HG02938 (cell line): ENCODE data around the gene SMARCAL1.
A peak's percentile ranks its signal among the peaks of the same experiment; 100 is the strongest.
"Not testable (repeated sequence)": the region's sequence is repeated elsewhere in the genome, so short reads cannot be mapped to it uniquely, and the experiment has no call there.

Experiments
- ATAC-seq: cut with Tn5 transposase; IDR thresholded peaks from one replicate; pipeline ENCODE4 v1.9.1; 2021; ENCODE audit warnings: mild to moderate bottlenecking, moderate library complexity; ENCODE audit not compliant: unreplicated experiment

Gene SMARCAL1

GRCh38 chr2:216412022-216412999 is at the start of gene SMARCAL1:
Gene SMARCAL1 (plus strand): TSS chr2:216412484. CDS start chr2:216414705, 2,221 bp downstream.
- ATAC-seq = peak; percentile 95

DNA sequence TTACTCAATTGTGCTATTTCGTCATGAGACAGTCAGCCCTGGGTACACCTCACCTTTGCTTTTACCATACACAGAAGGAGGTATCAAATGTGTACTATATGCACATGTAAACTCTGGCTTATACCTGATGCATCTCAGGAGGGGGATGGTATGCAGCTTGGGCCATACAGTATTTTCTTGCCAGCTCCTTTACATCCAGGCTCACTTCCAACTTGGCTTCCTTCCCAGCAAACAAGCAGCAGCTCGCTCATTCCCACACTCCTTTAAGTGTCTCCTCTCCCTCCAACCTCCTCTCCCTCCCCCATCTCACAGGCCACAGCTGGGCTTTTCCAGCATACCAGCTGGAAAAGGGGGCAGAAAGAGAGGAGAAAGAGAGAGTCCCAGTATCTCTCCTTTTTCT is 49.6 kb upstream of the SMARCAL1 start:
- no peak for ATAC-seq

DNA sequence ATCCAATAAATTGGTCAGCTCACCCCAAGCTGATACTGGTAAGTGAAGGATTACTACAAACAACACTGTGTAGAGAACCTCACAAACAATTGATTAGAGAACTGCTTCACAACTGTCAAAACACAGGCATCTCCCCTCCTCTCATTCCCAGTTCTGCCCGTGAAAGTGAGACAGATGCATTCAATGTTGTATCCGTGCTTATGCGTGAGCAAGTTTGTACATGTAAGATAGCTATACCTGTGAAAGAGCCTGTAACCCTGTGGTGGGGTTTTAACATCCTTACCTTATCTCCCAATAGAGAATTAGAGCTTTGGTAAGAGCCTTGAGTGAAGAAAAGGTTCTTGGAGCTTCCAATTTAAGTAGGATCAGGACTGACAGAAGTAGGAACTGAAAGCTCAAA is 49.1 kb upstream of the SMARCAL1 start:
- ATAC-seq = no peak

GRCh38 chr2:216365518-216365917 is 46.8 kb upstream of the SMARCAL1 start:
- ATAC-seq = no peak

GRCh38 chr2:216366777-216367471 is 45.4 kb upstream of the SMARCAL1 start:
- no peak for ATAC-seq

GRCh38 chr2:216369821-216370220 is 42.5 kb upstream of the SMARCAL1 start:
- ATAC-seq = no peak

DNA sequence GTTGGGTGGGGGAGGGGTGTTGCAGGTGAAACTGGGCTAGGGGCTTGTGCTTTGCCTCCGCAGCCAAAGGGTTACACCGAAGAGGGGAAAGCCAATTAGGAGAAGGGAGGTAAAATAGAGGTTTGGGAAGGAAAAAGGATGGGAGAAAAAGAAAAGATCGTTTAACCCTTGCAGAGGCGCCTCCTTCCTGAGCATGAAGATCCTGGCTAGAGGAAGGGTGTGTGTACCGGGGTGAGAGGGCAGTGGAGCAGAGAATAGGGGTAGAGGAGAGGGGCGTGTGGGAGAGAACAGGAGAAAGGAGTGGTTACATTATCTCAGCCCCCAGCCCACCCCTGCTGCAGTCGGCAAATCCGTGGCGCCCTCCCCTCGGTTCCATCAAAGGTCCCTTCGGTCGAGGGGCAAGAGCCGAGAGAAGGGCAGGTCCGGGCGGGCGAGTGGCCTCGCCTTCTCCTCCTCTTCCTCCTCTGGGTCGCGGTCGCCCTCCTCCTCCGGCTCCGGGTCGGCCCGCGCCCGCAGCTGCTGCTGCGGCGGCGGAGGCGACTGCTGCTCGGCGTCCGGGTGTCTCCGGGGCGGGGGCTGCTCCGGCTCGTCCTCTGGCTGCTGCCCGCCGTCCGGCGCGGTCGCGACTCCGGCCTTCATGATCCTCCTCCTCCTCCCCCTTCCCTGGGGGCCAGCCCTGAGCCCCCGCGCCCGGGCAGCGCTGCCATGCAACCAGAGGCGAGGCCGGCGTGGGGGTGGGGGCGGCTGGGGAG is 41.1 kb upstream of the SMARCAL1 start:
- no peak for ATAC-seq

- no peak for ATAC-seq
Observed at GRCh38 chr2:216371721-216372702, 40.3 kb upstream of the SMARCAL1 start, which contains the start of gene MARCHF4. Gene MARCHF4 (minus strand): TSS chr2:216372483. CDS start chr2:216370260, 2,223 bp downstream.

DNA sequence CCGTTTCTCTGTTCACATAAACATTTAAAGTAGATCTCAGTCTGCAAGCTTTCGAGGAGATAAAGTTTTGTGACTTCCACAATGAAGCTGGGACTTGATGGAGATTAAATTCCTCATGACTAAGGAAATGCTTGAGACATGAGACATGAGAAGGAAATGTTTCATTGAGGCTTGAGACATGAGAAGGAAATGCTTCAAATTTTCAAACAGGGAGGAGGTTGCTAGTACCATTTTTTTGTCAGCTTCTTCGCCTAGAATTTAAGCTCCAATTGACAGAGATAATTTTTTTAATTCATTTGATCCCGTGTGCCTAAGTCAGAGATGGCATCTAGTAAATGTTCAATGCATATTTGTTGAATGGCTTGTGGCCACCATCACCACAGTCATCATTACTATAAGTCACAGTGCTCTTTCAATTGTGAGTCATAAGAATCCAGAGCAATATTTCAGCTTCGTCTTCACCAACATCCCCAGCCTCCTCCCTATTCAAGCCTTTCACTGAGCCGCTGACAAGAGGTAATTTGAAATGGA is 39.5 kb upstream of the SMARCAL1 start:
- no peak for ATAC-seq

DNA sequence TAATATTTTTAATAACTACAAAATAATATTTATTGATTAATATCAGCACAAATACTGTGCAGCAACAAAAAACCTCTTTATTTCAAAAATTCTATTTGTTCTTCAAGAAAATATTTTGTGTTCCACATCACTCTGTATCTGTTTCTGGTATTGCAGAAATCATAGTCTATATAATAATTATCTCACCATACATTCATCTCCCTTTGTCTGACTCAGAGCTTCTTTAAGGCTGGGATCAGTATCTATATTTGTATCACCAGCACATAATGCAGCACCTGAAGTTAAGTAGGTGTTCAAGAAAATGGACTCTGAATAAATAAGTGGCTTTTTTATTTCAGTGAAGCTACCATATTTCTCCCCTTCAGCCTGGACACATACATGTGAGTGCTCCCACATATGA is 38.4 kb upstream of the SMARCAL1 start:
- ATAC-seq = no peak

DNA sequence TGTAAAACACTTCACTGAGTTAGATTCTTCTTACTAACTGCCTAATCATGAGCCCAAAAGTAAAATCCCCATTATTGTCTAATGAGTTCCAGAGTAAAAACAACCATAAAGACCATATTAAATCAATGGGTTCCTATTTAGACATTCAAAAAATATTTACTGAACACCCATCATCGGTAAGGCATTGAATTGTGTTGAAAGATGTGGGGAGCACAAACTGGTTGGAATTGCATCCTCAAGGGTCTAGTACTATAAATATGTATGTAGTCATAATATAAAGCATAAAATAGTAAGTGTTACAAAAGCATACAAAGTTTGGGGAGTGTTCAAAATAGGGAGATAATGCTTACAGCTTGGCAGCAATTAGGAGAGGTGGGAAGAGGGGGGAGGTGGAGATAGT is 37.0 kb upstream of the SMARCAL1 start:
- no peak for ATAC-seq

DNA sequence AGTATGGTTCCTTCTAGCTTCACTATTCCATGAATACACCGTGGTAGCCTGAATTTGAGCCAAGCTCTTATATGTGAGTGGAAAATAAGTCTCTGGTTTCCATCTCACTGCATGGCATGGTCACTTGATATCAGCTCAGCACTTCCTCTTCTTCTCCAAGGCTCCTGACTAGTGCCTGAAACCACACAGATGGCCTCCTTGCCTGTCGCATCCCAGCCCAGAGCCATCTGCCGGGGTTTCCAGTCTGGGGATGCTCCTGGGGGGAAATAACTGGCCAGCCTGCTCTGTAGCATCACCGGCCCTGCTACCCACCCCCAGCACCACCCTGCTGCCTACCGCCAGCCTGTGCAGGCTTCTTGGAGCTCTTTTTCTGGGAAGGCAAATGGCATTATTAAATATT is 32.3 kb upstream of the SMARCAL1 start:
- ATAC-seq = no peak

DNA sequence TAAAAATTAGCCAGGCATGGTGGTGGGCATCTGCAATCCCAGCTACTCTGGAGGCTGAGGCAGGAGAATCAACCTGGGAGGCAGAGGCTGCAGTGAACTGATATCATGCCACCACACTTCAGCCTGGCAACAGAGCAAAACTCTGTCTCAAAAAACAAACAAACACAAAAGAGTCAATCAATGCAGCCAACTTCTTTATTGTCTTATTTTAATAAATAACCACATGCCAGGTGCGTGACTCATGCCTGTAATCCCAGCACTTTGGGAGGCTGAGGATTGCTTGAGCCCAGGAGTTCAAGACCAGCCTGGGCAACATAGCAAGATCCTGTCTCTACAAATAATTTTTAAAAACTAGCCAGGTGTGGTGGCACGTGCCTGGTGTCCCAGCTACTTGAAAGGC is 27.9 kb upstream of the SMARCAL1 start:
- ATAC-seq = not testable (repeated sequence)

DNA sequence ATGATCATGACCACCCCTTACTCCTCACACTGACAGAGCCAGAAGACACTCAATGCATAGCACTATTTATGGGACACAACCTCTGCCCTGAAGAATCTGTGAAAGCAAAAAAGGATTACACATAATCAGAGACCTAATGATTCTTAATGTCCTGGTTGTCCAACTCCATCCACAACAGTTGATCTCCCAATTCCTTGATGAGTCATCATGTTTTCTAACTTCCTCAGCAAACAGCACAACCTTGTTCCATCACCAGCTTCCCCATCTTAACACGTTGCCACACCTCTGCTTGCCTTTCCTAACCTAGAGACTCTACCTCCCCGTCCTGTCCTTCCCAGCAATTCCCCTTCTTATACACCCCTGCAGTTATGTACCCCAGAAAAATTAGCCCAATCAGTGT is 26.8 kb upstream of the SMARCAL1 start:
- no peak for ATAC-seq

- ATAC-seq = no peak
Observed at GRCh38 chr2:216387262-216387661, 25.0 kb upstream of the SMARCAL1 start.

DNA sequence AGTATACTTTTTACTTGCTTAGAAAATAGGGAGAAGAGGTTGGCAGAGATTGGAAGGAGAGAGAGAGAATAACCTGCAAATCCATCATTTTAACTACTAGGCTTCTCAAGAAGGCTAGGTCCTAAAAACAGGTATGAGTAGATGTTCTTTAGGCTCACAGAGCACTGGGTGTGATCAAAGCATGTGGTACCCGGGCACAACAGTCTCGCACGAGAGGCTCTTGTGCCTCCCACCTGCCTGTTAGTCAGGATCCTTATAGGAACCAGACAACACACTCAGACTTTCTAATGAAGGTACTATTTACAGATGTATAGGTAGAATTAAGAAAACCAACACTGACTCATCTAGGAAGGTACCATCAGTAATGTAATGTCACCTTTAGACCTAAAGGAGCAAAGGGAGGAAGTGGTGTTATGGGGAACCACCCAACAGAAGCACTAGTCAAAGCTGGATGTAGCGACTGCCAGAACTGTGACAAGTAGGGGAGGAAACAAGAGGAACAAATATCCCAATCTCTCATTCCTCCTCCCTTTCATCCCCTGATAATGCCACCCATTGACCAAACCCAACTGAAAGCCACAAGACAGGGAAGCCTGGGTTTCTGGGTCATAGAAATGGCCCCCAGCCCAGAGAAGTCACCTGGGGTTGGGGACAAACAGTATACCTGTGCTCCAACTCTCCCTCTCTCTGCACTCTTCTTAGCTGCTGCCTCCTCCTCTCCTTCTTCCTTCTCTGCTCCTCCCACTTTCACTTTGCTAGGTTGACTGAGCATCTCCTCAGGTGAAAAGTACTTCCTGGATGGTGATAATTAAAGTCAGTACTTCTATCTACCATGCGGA is 24.0 kb upstream of the SMARCAL1 start:
- ATAC-seq = peak; percentile 94

- ATAC-seq = no peak
Observed at GRCh38 chr2:216389570-216389969, 22.7 kb upstream of the SMARCAL1 start.

GRCh38 chr2:216391401-216391800 is 20.9 kb upstream of the SMARCAL1 start:
- no peak for ATAC-seq
